ACC112 (cell line): Measurements from ENCODE around the gene MPV17.
"Not testable (repeated sequence)": the region's sequence is repeated elsewhere in the genome, so short reads cannot be mapped to it uniquely, and the experiment has no call there.

Experiments used
- H2AFZ ChIP-seq: fragments of 200-600 bp; sonication (generic); one replicate; pipeline ENCODE4 v1.6.0; 2017; ENCODE audit warnings: antibody characterized with exemption, low read length; ENCODE audit not compliant: unreplicated experiment
- H3K27ac ChIP-seq: fragments of 200-600 bp; sonication (generic); 2 replicates; pipeline ENCODE4 v1.5.1; 2014; ENCODE audit warnings: low read depth, mild to moderate bottlenecking, antibody characterized with exemption, low read length, moderate library complexity
- H3K27me3 ChIP-seq: fragments of 200-600 bp; sonication (generic); 2 replicates; pipeline ENCODE4 v1.6.1; 2014; ENCODE audit warnings: mild to moderate bottlenecking, antibody characterized with exemption, low read length, moderate library complexity, mixed read lengths; ENCODE audit not compliant: insufficient read depth
- H3K36me3 ChIP-seq: fragments of 200-600 bp; sonication (generic); 2 replicates; pipeline ENCODE4 v1.6.1; 2016; ENCODE audit warnings: mild to moderate bottlenecking, antibody characterized with exemption, low read length, moderate library complexity, mixed read lengths; ENCODE audit not compliant: insufficient read depth
- H3K4me1 ChIP-seq: fragments of 200-600 bp; sonication (generic); one replicate; pipeline ENCODE4 v1.6.1; 2016; ENCODE audit warnings: low read length, mixed read lengths; ENCODE audit not compliant: insufficient read depth, unreplicated experiment, control insufficient read depth
- H3K4me3 ChIP-seq: fragments of 200-600 bp; sonication (generic); 2 replicates; pipeline ENCODE4 v1.5.1; 2014; ENCODE audit warnings: mild to moderate bottlenecking, low read depth, low read length
- H3K79me2 ChIP-seq: fragments of 200-600 bp; sonication (generic); one replicate; pipeline ENCODE4 v1.6.0; 2016; ENCODE audit warnings: low read length; ENCODE audit not compliant: control insufficient read depth, unreplicated experiment, insufficient read depth

Gene MPV17

DNA sequence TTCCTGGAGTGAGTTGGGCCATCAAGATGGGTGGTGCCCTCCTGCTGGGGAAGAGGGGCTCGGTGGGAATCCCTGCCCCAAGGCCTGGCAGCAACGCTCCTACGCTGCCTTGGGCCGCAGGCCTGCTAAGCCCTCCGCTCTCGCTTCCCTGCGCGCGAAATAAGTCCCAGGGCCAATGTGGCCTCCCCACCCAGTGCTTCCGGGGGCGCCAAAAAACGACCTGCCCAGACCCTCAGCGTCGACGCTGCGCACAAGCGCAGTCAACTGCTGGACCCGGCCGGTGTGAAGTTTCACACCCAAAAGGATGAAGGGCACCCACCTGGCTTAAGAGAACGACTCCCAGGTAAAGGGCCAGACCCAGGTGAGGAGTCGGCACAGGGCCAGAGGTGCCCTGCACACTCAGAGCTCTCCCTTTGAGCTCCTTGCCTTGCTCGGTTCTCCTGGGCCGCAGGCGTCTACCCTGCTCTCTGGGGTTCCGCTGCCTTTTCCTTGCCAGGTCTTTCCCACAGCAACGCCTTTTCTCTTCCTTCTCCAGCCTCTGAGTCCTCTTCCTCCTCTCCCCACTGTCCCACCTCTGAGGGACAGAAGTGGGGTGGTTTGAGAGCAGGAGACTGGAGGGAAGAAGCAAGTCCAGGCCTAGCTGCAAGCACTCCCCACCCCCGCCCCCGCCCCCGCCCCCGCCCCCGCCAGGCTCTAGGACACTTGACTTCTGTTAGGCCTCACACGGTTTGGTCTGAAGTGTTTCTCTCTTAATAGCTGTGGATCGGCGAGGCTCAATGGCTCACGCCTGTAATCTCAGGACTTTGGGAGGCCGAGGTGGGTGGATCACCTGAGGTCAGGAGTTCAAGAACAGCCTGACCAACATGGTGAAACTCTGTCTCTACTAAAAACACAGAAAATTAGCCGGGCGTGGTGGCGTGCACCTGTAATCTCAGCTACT is 47.4 kb downstream of the MPV17 start, which contains the start of gene DNAJC5G:
Gene DNAJC5G, plus strand, starts transcription at position 223 of the 940 bp plus-strand sequence. CDS start 1,296 bp downstream, outside the sequence.
- H3K4me1 ChIP-seq, result peaks cover 5% of the 10 kb centered on the region
- peaks cover 11% of the 10 kb centered on the region for H3K27me3 ChIP-seq
- H3K36me3 ChIP-seq, result no peaks in the 10 kb centered on the region
- no peaks in the 10 kb centered on the region for H3K79me2 ChIP-seq
- H2AFZ ChIP-seq, result no peak within 1 kb of the TSS
- no peak within 1 kb of the TSS for H3K27ac ChIP-seq
- no peak within 1 kb of the TSS for H3K4me3 ChIP-seq

DNA sequence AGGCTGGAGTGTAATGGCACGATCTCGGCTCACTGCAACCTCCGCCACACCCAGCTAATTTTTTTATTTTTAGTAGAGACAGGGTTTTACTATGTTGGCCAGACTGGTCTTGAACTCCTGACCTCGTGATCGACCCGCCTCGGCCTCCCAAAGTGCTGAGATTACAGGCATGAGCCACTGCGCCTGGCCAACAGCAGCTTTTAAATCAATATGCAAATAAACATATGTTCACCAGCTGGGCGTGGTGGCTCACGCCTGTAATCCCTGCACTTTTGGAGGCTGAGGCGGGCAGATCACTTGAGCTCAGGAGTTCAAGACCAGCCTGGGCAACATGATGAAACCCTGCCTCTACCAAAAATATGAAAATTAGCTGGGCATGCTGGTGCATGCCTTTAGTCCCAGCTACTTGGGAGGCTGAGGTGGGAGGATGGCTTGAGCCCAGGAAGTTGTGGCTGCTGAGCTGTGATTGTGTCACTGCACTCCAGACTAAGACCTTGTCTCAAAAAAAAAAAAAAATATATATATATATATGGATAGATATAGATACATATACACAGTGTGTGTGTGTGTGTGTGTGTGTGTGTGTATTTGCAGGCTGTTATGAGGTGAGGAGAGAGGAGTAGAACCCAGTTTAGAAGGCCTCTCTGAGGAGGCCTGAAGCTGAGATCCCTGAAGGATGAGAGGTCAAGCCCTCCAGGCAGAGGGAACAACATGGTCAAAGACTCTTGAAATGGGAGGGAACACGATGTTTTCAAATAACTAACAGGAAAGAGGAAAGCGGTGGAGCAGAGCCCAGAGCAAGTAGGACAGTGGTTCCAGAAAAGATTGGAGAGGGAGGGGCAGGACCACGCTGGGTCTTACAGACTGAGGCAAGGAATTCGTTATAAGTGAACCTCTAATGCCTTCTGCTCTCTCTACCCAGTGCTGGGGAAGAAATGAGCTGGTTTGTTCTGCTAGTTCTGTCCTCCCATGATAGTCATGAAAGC is 50.1 kb downstream of the MPV17 start:
- H3K27me3 ChIP-seq, result peaks cover 26% of the 10 kb centered on the region
- not testable (repeated sequence) for H2AFZ ChIP-seq, H3K79me2 ChIP-seq, H3K4me3 ChIP-seq, H3K4me1 ChIP-seq, H3K27ac ChIP-seq, H3K36me3 ChIP-seq

DNA sequence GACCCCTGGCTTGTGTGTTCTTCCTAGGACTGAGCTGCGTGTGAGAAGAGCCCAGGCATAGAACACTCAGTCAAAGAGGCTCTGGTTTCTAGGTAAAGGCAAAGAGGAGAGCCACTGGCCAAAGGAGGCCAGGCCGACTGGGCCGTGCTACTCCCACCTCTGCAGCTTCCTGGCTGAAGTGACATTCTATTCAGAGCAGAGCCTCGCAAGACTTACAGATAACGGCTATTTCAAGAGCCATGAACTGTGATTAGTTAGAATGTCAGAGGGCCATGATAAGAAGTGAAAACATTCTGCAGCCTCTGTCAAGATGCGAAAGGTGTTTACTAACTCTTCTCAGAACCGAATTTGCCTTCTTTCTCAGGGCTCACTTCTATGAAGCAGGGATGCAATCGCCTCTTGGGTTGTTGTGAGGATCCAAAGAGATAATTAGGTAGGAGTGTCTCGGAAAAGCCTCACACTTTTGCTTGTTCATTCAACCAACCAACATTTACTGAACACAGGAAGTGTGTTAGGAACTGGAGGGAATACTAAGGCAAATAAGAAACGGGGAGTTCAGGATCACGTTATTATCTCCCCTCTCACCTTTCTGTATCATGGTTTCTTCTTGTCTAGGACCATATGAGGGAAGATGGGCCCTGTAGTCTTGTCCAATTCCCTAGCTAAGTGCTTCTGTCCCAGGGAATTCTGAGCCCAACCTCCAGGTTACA is 51.1 kb downstream of the MPV17 start:
- Histone ChIP-seq H3K27me3 (peaks cover 21% of the 10 kb centered on the region), H3K27ac (no peak overlapping the region), H3K4me3 (no peak overlapping the region), H2AFZ (no peak overlapping the region), H3K79me2 (no peaks in the 10 kb centered on the region), H3K36me3 (no peaks in the 10 kb centered on the region), H3K4me1 (no peaks in the 10 kb centered on the region)

DNA sequence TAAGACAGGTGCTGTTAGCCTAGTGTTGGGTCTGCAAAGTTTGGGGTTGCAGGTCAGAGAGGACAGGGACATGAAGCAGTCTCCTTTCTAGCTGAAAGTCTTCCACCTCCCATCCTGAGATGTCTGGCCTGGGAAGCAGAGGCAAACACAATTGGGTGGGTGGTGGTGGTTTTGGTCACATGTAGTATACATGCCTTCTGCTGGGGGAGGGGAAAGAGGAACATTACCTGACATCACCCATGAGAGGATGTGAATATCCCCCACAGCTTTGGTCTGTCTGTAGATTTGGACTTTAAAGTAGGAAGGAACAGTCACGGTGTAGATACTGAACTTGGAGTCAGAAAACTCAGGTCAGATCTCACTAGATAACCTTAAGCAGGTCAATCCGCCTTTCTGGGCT is 52.2 kb downstream of the MPV17 start:
- H3K27me3 ChIP-seq, result peaks cover 28% of the 10 kb centered on the region
- H3K4me1 ChIP-seq, result no peaks in the 10 kb centered on the region
- no peaks in the 10 kb centered on the region for H3K36me3 ChIP-seq
- H3K79me2 ChIP-seq, result no peaks in the 10 kb centered on the region
- H2AFZ ChIP-seq, result no peak overlapping the region
- H3K4me3 ChIP-seq, result no peak overlapping the region
- no peak overlapping the region for H3K27ac ChIP-seq

DNA sequence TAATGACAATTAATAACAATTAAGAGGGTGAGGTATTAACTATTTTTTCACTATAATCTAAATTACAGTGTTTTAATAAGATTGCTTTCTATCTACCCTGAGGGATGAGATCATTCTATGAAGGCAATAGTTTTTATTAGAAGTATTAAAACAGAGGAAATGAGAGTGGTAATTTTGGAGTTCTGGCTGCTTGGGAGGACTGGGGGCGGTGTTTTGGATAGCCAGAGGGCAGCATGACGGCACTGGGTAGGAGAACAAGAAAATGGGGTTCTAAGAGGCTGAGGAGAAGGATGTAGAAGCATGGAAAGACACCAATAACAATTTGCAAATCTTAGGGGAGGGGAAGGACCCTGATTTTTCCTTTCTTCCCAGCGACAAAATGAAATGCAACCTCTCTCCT is 52.8 kb downstream of the MPV17 start:
- H3K27me3 ChIP-seq, result peaks cover 34% of the 10 kb centered on the region
- no peaks in the 10 kb centered on the region for H3K79me2 ChIP-seq
- H2AFZ ChIP-seq, result no peak overlapping the region
- H3K4me1 ChIP-seq, result no peaks in the 10 kb centered on the region
- H3K4me3 ChIP-seq, result no peak overlapping the region
- H3K27ac ChIP-seq, result no peak overlapping the region
- no peaks in the 10 kb centered on the region for H3K36me3 ChIP-seq

DNA sequence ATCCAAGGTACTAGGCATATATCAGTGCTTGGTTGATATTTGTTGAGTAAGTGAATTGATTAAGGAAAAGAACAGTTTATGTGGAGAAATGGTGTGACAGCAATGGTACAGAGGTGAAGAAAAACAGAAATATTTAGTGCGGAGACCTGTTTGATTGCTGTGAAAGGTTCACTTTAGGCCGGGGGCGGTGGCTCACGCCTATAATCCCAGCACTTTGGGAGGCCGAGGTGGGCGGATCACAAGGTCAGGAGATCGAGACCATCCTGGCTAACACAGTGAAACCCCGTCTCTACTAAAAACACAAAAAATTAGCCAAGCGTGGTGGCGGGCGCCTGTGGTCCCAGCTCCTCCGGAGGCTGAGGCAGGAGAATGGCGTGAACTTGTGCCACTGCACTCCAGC is 54.6 kb downstream of the MPV17 start:
- H3K36me3 ChIP-seq, H3K27ac ChIP-seq, H2AFZ ChIP-seq, H3K4me1 ChIP-seq, H3K79me2 ChIP-seq, H3K4me3 ChIP-seq: not testable (repeated sequence)
- peaks cover 49% of the 10 kb centered on the region for H3K27me3 ChIP-seq

DNA sequence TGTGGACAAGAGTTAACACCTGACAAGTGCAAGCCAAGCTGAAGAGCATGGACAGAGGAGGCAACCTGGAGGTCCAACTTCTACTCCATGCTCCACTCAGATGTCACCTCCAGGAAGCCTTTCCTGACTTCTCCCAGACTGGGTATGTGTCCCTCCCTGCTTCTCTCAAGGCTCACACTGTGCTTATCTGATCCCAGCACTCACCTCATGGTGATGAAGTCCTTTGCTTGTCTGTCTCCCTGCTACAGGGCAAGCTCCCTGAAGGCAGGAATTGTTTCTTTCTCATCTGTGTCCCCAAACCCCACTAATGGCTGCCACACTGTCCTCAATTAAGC is 57.4 kb downstream of the MPV17 start:
- no peaks in the 10 kb centered on the region for H3K79me2 ChIP-seq
- H3K27me3 ChIP-seq, result peaks cover 77% of the 10 kb centered on the region
- H3K4me3 ChIP-seq, result no peak overlapping the region
- H3K27ac ChIP-seq, result no peak overlapping the region
- H3K36me3 ChIP-seq, result no peaks in the 10 kb centered on the region
- H2AFZ ChIP-seq, result no peak overlapping the region
- H3K4me1 ChIP-seq, result peaks cover 12% of the 10 kb centered on the region

DNA sequence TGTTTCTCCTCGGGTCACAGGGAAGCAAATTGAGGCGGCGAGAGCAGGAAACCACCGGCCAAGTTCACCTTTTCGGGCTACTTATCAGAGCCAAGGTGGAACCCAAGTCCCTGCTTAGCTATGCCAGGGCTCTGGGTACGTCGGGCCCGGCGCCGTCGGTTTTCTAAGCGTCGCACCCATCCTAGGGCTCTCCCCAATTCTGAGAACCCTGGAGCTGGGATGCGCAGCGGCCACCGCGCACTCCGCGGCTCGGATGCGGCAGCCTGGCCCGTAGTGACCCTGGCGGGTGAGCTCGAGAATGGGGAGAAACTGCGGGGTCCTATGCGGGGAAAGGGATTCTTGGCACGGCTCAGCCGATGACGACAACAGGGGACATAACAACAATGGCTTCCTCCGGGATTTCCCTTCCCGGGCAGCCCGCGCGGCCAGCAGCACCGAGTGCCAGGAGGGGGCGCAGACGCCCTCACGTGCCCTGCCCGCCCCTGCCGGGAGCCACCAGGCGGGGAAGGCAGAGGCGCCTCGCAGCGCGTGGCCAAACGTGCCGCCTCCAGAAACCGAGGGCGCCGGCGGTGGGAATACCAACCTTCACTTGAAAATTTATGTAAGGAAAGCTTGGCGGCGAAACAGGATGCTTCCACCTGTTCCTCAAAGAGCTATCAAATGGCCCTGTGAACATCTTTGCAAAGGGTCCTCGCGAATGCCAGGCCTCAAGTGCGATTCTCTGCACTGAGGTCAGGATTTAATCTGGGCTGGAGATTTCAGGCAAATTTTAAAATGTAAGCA is 58.0 kb downstream of the MPV17 start:
- H2AFZ ChIP-seq, result peak overlapping the region; percentile 61
- H3K4me3 ChIP-seq, result peak overlapping the region; percentile 54
- no peaks in the 10 kb centered on the region for H3K79me2 ChIP-seq
- H3K4me1 ChIP-seq, result peaks cover 12% of the 10 kb centered on the region
- no peaks in the 10 kb centered on the region for H3K36me3 ChIP-seq
- H3K27me3 ChIP-seq, result peaks cover 80% of the 10 kb centered on the region
- no peak overlapping the region for H3K27ac ChIP-seq

DNA sequence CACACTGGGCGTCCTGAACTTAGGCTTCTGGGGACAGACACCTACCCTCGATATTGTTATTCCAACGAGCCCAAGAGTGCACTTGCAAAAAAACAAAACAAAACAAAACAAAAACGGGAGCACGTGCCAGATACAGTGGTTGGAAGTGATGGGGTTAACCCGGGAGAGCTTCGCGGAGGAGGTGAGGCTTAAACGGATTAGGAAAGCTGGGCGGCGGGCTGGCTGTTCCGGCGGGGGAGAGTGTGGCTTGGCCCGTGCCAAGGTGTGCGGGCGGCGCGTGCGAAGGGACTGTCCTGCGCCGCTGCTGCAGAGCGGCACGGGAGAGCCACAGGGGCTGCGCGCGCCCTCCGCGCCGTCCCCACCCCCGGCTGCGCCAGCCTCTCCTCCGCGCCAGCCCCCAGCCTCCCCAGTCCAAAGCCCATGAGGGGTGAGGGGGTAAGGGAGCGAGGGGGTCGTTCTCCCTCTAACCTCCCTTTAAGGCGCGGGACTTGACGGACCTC is 58.6 kb downstream of the MPV17 start:
- H3K4me3 ChIP-seq, result peak overlapping the region; percentile 54

More for the DNA sequence above, 58.6 kb downstream of the MPV17 start:
- peaks cover 12% of the 10 kb centered on the region for H3K4me1 ChIP-seq
- no peaks in the 10 kb centered on the region for H3K79me2 ChIP-seq
- H3K27ac ChIP-seq, result no peak overlapping the region
- peaks cover 78% of the 10 kb centered on the region for H3K27me3 ChIP-seq
- peak overlapping the region; percentile 61 for H2AFZ ChIP-seq
- no peaks in the 10 kb centered on the region for H3K36me3 ChIP-seq
